Uterus (tissue), 4 donors: ENCODE data around the gene PHLPP1. TPM values are rescaled to one million over a fixed set of nuclear protein-coding genes. Genes with fewer than 3 reads are reported as not detected.

Experiments
- DNase-seq, 2 donors: peaks; one replicate each; pipeline ENCODE4 v3.0.0-alpha.2; 2019 to 2020
- H3K27ac ChIP-seq, 2 donors: fragments of 200-600 bp; sonication (generic); 1 replicate in 1 of 2; 2 replicates in 1 of 2; pipeline ENCODE4 v1.5.1; 2016 to 2018
- H3K27me3 ChIP-seq, 2 donors: fragments of 200-600 bp; sonication (generic); one replicate each; pipeline ENCODE4 v1.5.1; 2018 to 2019; ENCODE audit warnings: control low read depth in 1 of 2
- H3K36me3 ChIP-seq, 2 donors: fragments of 200-600 bp; sonication (generic); one replicate each; pipeline ENCODE4 v1.5.1; 2019; ENCODE audit warnings: control low read depth in 1 of 2
- H3K4me1 ChIP-seq, 2 donors: fragments of 200-600 bp; sonication (generic); one replicate each; pipeline ENCODE4 v1.5.1; 2018 to 2019; ENCODE audit warnings: control low read depth in 1 of 2
- H3K4me3 ChIP-seq, 2 donors: fragments of 200-600 bp; sonication (generic); 1 replicate in 1 of 2; 2 replicates in 1 of 2; pipeline ENCODE4 v1.5.1; 2018 to 2019; ENCODE audit warnings: mild to moderate bottlenecking in 1 of 2
- H3K9me3 ChIP-seq, 2 donors: fragments of 200-600 bp; sonication (generic); one replicate each; pipeline ENCODE4 v1.5.1; 2019; ENCODE audit warnings: control low read depth in 1 of 2
- POLR2A ChIP-seq, 2 donors: fragments of 450-650 bp; IDR thresholded peaks; one replicate each; pipeline ENCODE4 v1.6.1; 2016; ENCODE audit warnings: antibody characterized with exemption in 2 of 2, mild to moderate bottlenecking in 1 of 2, moderate library complexity in 1 of 2
- intact Hi-C: fragments of 100-400 bp; cut with DNase I; formaldehyde crosslinking; loops from one replicate; pipeline ENCODE4 v1.15.1; 2023; ENCODE audit warnings: low total_unique reads
- small RNA-seq: library from RNA; depleted of rRNA; stranded (forward); fragments of <200 nt; gene quantifications from one replicate; pipeline ENCODE3, GENCODE V24; 2016
- total RNA-seq, 4 donors: library from RNA; depleted of rRNA in 3 of 4; stranded (reverse); fragments of >200 nt in 3 of 4; gene quantifications; one replicate each; pipeline versions ENCODE4 v1.1.0 to v1.2.4, GENCODE V29; 2014 to 2023
- TF ChIP-seq, protein P1 (sequence below), 4 experiments: fragments of 200-600 bp in 2 of 4; fragments of 450-650 bp in 2 of 4; sonication (generic) in 2 of 4; IDR thresholded peaks; one replicate each; pipeline ENCODE4 v1.5.1; 2016 to 2019; ENCODE audit warnings: antibody characterized with exemption in 4 of 4, mild to moderate bottlenecking in 2 of 4, moderate library complexity in 1 of 4
- donor health status: DM: yes; HTN: yes; CAD: no.

The PHLPP1 gene
- total RNA-seq, 4 donors from 2014 or later, result 10.6 to 32.4 (median 14.1) TPM

DNA sequence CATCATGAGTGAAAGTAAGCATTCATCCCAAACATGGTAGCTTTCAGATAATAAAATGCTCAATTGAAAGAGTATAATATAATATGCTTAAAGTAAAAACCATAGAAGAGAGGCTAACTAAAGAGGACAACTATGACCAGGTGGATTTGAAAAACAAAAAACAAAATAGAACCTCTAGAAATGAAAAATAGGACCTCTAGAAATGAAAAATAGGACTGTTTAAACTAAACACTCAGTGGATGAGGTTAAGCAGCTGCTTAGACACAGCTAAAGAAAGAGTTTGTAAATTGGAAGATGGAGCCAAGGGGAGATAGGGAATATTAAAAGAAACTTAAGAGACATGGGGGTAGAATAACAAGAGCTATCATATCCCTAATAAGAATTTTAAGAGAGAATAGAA is 302.6 kb downstream of the PHLPP1 start:
- no peaks in the 10 kb centered on the region for H3K9me3 ChIP-seq
- no peaks in the 10 kb centered on the region for H3K27me3 ChIP-seq
- H3K4me1 ChIP-seq, result no peaks in the 10 kb centered on the region

DNA sequence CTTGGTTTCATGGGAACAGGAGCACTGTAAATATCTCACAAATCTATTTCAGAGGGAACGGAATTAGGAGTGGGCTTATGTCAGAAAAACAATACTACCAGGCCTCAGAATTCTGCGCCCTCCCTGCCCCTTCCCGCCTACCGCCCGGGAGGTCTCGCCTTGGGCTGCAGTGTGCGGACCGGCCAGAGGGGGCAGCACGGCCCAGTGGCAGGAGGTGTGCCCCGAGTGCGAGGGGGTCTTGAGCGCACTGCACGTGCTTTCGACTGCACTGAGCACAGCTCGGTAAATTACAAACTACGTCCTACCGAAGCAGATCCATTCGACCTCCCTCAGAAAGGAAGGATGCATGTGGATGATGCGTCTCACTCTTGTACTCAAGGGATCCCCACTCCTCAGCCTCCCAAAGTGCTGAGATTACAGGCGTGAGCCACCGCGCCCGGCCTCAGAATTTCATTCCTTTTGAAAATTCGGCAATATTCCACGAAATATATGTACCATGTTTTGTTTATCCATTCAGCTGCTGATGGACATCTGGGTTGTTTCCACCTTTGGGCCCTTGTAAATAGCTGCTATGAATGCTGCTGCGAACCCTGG is 307.2 kb downstream of the PHLPP1 start:
- intact Hi-C loops, result no loop called here

More for the DNA sequence above, 302.6 kb downstream of the PHLPP1 start:
- Histone ChIP-seq H3K27ac (no peak overlapping the region), H3K36me3 (no peaks in the 10 kb centered on the region), H3K4me3 (no peak overlapping the region)
- DNase-seq, result no peak
- no peak for TF ChIP-seq POLR2A (IDR thresholded peaks at IDR 0.05)
- TF ChIP-seq, protein P1, sequence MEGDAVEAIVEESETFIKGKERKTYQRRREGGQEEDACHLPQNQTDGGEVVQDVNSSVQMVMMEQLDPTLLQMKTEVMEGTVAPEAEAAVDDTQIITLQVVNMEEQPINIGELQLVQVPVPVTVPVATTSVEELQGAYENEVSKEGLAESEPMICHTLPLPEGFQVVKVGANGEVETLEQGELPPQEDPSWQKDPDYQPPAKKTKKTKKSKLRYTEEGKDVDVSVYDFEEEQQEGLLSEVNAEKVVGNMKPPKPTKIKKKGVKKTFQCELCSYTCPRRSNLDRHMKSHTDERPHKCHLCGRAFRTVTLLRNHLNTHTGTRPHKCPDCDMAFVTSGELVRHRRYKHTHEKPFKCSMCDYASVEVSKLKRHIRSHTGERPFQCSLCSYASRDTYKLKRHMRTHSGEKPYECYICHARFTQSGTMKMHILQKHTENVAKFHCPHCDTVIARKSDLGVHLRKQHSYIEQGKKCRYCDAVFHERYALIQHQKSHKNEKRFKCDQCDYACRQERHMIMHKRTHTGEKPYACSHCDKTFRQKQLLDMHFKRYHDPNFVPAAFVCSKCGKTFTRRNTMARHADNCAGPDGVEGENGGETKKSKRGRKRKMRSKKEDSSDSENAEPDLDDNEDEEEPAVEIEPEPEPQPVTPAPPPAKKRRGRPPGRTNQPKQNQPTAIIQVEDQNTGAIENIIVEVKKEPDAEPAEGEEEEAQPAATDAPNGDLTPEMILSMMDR (IDR thresholded peaks at IDR 0.05), result no peak
- intact Hi-C loops, result no loop called here

DNA sequence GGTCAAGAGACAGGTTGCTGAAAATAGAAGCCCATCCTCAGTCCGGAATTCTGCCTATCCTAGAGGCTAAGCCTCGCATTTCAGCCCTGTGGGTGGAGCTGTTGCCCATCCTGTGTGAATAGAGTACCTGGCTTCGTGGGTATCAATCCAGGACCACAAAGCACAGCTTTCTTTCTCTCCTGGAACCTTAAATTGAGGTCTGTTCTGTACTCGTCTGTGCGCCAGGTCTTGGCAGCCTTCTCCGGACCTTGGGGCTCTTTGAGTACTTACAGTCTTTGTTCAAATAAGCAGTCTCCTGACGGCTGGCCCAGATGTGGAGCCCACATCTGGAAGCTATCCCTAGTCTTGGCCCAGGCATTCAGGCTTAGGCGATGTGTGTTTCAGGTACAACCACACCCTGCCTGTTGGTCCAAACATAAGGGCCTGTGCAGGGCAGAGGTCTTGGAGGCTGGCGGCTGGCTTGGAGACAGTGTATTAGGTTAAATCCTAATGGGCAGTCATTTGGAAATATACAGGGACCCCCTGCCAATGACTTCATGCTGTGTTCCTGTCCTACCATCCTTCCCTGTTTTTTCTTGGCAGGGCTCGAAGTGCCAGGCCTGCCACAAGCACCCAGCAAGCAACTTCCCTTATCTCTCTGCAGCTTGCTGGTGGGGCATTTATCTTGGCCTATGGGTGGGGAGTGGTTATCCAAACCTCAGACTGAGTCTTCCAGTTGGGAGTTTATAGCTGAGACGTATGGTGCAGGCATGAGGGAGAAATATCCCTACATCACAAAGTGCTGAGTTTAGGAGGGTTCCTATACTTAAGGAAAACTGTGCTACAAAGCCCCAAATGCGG is 310.1 kb downstream of the PHLPP1 start:
- Histone ChIP-seq H3K4me1 (no peaks in the 10 kb centered on the region), H3K9me3 (no peaks in the 10 kb centered on the region), H3K36me3 (no peaks in the 10 kb centered on the region), H3K27me3 (no peaks in the 10 kb centered on the region), H3K4me3 (no peak overlapping the region), H3K27ac (no peak overlapping the region)
- intact Hi-C loops, result loop anchor here (5.0 kb wide), 1 partner anchor 297 kb away; no protein-coding TSS in a partner anchor
- no peak for TF ChIP-seq POLR2A (IDR thresholded peaks at IDR 0.05)
- TF ChIP-seq, protein P1 (IDR thresholded peaks at IDR 0.05), result peak; percentile 29 to 67 (median 54)
- DNase-seq, result peak; percentile 43 to 63

More for the DNA sequence above, 307.2 kb downstream of the PHLPP1 start:
- DNase-seq, result no peak
- H3K27me3 ChIP-seq, result no peaks in the 10 kb centered on the region
- no peaks in the 10 kb centered on the region for H3K4me1 ChIP-seq
- no peaks in the 10 kb centered on the region for H3K36me3 ChIP-seq
- TF ChIP-seq, protein P1 (IDR thresholded peaks at IDR 0.05), result peak in 1 of 4 experiments; percentile 7
- no peak for TF ChIP-seq POLR2A (IDR thresholded peaks at IDR 0.05)
- H3K9me3 ChIP-seq, result no peaks in the 10 kb centered on the region
- H3K4me3 ChIP-seq, result no peak overlapping the region
- no peak overlapping the region for H3K27ac ChIP-seq

DNA sequence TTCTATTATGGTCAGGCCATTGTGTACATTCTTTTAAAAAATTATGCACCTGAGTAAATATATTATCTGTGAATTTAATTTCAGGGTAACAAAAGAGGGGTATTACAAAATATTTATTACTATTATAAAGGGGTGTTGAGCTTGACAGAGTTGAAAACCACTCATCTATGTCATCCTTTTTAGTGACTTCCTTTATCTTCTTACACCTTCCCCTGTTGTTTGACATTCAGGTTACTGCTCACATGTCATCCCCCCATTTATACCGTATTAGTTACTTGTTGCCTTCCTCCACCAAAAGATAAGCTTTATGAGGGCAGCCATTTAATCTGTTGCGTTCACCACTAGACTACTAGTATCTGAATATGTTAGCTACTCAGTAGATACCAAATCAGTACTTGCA is 313.0 kb downstream of the PHLPP1 start:
- intact Hi-C loops, result loop anchor here (5.0 kb wide), 1 partner anchor 294 kb away; no protein-coding TSS in a partner anchor
- Histone ChIP-seq H3K36me3 (no peaks in the 10 kb centered on the region), H3K4me1 (no peaks in the 10 kb centered on the region), H3K9me3 (no peaks in the 10 kb centered on the region), H3K4me3 (no peak overlapping the region), H3K27me3 (no peaks in the 10 kb centered on the region), H3K27ac (no peak overlapping the region)
- TF ChIP-seq, protein P1 (IDR thresholded peaks at IDR 0.05), result no peak
- no peak for TF ChIP-seq POLR2A (IDR thresholded peaks at IDR 0.05)
- no peak for DNase-seq

Small RNAs within 50 kb of the gene (small RNA-seq; reads per million reads assigned to genes)
- gene RNU6-142P, result not detected

Other genes with a start within 250 kb of the PHLPP1 start
- 10 to 100 TPM in 3 of 4 donors, 1 to 10 TPM in 1; 7.4 to 44.8 (median 15.5) TPM for gene ZCCHC2, start 192.5 kb upstream of the PHLPP1 start, total RNA-seq